Activated naive CD4-positive, alpha-beta T cell treated with anti-CD3 and anti-CD28 coated beads, Interleukin-2, amount 50 U/mL, for 72 hours (primary cell): ENCODE data around the gene STEAP1B. TPM values are rescaled to one million over a fixed set of nuclear protein-coding genes. Genes with fewer than 3 reads are reported as not detected.

ENCODE experiments used
- ATAC-seq, 2 donors: fragments of 150-1000 bp; cut with Tn5 transposase; 2 replicates each; pipeline ENCODE4 v1.10.0; 2021; ENCODE audit warnings: mild to moderate bottlenecking in 2 of 2, moderate library complexity in 2 of 2
- DNase-seq, 2 donors: peaks; one replicate each; pipeline ENCODE4 v3.0.0; 2021 to 2022; ENCODE audit warnings: low spot score in 2 of 2
- H3K27ac Mint-ChIP-seq, 2 donors: one replicate each; pipeline ENCODE4 v1.8.0; 2022; ENCODE audit warnings: mild to moderate bottlenecking in 2 of 2, mixed read lengths in 2 of 2
- H3K36me3 Mint-ChIP-seq, 2 donors: one replicate each; pipeline ENCODE4 v1.8.0; 2022; ENCODE audit warnings: mixed read lengths in 2 of 2
- H3K9me3 Mint-ChIP-seq, 2 donors: one replicate each; pipeline ENCODE4 v1.8.0; 2022; ENCODE audit warnings: mixed read lengths in 2 of 2
- total RNA-seq, 2 donors: library from RNA; stranded (reverse); gene quantifications; one replicate each; pipeline ENCODE4 v1.2.3, GENCODE V29; 2022

The STEAP1B gene
- total RNA-seq, 2 donors from 2014 or later: not detected

DNA sequence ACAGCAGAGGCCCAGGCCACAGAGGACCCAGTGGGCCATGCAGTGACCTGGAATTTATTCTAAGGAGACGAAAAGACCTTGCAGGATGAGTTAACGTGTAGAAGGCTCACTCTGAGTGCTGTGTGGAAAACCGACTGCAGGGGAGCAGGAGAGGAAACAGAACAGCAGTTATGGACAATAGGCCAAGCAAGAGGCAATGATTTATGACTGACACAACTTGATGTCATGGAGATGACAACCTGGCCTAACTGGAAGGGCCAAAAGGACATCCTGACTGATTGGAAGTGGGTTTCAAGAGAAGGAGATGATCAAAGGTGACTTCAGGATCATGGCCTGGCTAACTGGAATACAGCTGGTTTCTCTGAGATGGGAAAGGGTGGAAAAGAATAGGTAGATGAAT lies 72.9 kb downstream of the STEAP1B start:
- no peak for DNase-seq
- Mint-ChIP-seq H3K27ac (no peak overlapping the region), H3K9me3 (no peaks in the 10 kb centered on the region), H3K36me3 (no peaks in the 10 kb centered on the region)
- no peak for ATAC-seq

DNA sequence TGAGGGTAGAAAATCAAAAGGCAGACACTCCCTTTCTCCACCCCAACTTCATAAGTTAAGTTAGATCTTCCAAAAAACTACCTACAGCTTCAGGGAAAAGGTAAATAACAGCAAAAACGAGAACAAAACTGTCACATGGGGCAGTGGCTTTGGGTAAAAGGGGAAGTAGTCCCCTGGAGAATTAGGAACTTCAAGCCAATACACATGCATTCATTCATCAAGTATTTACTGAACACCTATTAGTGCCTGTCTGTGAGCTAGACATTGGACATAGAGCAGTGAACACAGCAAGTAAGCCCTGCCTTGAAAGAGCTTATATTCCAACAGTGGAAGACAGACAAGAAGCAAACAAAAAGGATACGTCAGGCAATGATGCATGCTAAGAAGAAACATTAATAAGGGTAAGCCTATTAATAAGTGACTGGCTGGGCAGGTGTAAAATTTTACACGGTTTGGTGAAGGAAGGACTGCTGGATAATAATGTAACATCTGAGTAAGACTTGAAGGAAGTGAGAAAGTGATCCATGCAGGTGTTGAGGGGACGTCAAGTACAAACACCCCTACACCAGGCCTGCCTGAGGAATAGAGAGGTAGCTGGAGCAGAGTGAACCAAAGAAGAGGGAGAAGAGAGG lies 73.4 kb downstream of the STEAP1B start:
- ATAC-seq (no peak), DNase-seq (no peak)
- Mint-ChIP-seq H3K9me3 (no peaks in the 10 kb centered on the region), H3K27ac (no peak overlapping the region), H3K36me3 (no peaks in the 10 kb centered on the region)

DNA sequence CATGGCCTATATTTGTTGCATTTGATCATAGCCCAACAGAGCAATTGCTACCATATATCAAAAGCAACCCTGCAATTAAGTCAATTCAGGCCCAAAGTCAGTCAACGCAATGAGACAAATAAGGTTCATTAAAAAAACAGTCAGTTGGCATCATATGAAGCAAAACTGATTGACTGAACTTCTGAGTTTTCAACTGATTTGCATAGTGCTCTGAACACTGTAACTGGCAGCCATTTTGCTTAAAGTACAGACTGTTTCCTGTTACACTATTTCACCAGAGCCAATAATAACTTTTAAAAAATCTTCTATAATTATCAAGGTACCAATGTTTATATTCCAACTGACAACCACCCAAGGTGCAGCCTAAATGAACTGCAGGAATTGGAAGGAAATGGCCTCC lies 74.6 kb downstream of the STEAP1B start:
- ATAC-seq (no peak), DNase-seq (no peak)
- no peaks in the 10 kb centered on the region for H3K9me3 Mint-ChIP-seq
- no peak overlapping the region for H3K27ac Mint-ChIP-seq
- H3K36me3 Mint-ChIP-seq: no peaks in the 10 kb centered on the region

DNA sequence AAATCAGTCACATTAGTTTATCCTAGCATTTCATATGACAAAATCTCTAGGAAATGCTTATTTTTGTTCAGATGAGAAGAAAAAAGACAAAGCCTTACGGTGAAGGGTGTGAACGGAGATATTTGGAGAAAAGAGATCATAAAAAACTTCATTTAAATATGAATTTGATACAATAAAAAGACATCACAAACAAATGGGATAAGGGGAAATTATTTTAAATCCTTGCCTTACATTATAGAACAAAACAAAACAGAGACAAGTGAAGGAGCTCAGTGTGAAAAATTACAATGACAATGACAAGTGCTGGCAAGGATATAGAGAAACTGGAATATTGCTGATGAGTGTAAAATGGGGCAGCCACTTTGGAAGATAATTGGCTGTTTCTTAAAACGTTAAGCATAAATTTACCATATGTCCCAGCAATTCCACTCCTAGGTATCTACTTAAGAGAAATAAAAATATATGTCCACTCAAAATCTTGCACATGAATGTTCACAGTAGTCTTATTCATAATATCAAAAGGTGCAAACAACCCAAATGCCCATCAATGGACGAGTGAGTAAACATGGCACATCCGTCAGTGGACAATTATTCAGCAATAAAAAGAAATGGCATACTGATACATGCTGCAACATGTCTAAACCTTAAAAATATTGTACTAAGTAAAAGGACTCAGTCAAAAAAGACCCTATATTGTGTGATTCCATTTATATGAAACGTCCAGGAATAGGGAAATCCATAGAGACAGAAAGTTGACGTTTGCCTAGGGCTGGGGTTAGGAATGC lies 77.0 kb downstream of the STEAP1B start:
- Mint-ChIP-seq H3K36me3 (no peaks in the 10 kb centered on the region), H3K27ac (no peak overlapping the region), H3K9me3 (no peaks in the 10 kb centered on the region)
- DNase-seq: no peak
- ATAC-seq: no peak

DNA sequence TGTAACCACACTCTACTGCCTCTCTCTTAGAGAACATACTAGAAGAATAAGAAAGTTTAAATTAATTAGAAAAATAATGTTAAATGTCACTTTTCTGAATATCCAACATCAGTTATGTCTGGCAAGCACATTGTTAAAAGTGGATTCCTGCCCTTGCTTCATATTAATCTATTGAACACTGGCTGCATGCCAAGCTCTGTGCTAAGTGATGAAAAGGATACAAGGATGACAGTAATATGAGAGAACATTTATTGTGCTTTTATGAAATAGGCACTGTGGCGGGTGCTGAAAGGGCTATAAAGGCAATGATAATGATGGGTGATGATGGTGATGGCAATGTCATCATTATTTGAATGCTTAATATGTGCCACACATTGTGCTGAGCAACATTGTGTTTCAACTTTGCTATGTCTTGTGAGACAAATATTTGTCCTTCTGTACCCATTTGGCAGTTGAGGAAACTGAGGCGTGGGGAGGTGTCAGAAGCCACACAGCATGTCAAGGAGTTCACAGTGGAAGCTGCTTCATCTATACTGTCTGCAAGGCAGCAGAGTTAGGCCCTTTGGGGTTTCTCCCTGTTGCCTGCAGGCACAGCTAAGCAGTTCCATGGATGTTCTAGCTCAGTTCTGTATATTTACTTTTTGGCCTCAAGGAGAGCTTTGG lies 78.9 kb downstream of the STEAP1B start:
- no peak overlapping the region for H3K27ac Mint-ChIP-seq
- ATAC-seq: no peak
- DNase-seq: no peak
- H3K36me3 Mint-ChIP-seq: no peaks in the 10 kb centered on the region
- no peaks in the 10 kb centered on the region for H3K9me3 Mint-ChIP-seq

DNA sequence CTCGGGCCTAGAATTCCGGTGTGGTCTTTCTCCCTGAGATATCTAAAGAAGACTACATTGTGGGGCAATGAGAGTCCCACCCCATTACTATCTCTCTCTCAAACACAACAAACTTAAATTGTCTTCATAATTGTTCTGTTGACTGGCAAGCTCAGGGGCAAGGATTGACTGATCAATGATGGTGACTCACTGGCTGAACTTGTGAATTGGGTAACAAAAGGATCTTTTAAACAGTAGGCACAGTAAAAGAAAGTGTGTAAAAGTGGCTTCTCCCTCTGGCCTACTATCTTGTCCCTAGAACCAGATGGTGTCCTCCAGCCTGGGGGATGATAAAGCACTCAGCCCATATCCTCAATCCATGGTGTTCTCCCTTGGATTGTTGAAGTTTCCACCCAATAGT lies 80.0 kb downstream of the STEAP1B start:
- DNase-seq (no peak), ATAC-seq (no peak)
- Mint-ChIP-seq H3K9me3 (no peaks in the 10 kb centered on the region), H3K27ac (no peak overlapping the region), H3K36me3 (no peaks in the 10 kb centered on the region)

DNA sequence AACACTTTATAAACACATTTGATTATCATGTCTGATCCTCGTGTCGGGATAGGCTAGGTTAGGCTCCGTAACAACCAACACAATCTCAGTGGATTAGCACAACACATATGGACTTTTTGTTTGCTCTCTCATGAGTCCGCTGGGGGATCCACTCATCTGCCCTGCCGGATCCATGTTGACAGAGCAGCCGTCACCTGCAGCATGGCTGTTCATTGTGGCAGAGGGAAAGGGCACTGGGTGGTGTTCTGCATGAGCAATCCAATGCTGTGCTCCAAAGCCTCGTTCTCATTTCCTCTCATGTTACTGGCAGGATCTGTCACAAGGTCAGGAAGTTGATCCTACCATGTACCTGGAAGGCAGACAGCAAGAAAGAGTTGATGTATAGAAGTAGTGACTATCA lies 80.5 kb downstream of the STEAP1B start:
- Mint-ChIP-seq H3K36me3 (no peaks in the 10 kb centered on the region), H3K27ac (peak overlapping the region in 1 of 2 donors; percentile 13), H3K9me3 (no peaks in the 10 kb centered on the region)
- ATAC-seq: no peak
- no peak for DNase-seq

DNA sequence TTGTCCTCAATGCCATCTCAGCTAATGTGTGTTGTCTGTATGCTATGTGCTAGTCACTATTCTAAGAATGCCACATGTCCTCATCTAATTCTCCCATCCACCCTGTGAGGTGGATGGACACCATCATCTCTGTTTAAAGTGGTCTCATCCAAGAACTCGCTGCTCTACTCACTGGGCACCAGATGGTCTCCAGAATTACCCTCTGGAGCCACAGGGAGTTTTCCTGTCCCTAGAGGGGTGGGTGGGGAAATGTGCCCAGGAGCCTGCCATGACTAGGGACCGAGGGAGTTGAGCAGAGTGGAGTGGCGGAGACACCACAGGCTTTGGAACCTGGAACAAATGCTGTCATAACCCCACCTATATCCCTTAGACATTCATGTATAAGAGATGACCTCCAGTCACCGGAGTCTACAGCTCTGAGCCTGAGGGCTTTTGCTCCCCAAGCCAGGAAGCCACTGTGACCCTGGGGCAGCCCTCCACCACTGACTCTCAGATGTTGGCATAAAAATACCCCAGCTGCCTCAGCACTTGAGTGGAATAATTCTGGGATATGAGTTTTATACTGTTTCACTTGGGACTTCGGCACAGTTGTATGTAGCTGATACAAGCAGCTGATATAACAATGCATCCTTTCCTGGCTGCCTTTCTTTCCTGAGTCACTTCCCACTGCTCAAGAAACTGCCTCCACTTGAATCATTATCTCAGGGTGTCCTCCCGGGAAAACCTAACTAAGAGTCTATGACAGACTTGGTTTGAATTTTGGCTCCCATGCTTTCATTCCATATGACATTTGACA lies 81.5 kb downstream of the STEAP1B start:
- Mint-ChIP-seq H3K9me3 (no peaks in the 10 kb centered on the region), H3K36me3 (no peaks in the 10 kb centered on the region), H3K27ac (no peak overlapping the region)
- DNase-seq (no peak), ATAC-seq (no peak)

DNA sequence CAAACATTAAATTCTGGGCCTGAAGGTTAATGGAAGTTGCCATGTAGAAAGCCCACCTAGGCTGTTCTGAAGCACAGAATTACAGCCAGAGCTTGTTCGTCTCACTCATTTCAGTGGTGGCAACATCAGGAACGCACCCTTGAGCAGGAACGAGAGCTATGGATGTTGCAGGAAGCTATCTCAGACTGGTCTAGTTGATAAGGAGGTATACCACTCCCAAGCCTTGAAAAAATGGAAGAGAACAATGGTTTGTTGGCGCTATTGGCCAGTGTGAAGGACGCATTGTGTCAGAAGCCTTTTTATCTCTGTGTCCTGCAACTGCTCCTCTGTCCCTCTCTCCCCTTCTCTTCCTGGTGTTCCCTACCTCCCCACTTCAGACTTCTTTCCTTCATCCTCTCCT lies 82.1 kb downstream of the STEAP1B start:
- no peaks in the 10 kb centered on the region for H3K9me3 Mint-ChIP-seq
- no peak overlapping the region for H3K27ac Mint-ChIP-seq
- no peak for DNase-seq
- H3K36me3 Mint-ChIP-seq: no peaks in the 10 kb centered on the region
- no peak for ATAC-seq

DNA sequence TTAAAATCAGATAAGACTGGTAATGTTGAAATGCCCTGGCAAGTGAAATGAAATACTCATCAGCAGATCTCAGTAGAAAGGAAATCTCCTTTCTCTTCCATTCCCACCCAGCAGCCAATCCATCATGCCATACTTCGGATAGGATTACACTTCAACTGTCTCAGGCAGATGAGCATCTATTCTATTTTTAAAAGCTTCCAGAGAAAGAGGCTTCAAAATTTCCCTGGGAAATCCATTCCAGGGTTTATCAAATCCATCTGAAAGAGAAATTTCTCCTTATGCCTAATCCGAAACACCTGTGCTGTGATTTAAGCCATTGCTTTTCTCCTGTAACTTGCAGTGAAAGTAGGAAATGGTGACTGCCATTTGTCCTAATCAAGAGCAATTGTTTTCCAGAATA lies 82.6 kb downstream of the STEAP1B start:
- Mint-ChIP-seq H3K27ac (no peak overlapping the region), H3K9me3 (no peaks in the 10 kb centered on the region), H3K36me3 (no peaks in the 10 kb centered on the region)
- DNase-seq (no peak), ATAC-seq (no peak)

DNA sequence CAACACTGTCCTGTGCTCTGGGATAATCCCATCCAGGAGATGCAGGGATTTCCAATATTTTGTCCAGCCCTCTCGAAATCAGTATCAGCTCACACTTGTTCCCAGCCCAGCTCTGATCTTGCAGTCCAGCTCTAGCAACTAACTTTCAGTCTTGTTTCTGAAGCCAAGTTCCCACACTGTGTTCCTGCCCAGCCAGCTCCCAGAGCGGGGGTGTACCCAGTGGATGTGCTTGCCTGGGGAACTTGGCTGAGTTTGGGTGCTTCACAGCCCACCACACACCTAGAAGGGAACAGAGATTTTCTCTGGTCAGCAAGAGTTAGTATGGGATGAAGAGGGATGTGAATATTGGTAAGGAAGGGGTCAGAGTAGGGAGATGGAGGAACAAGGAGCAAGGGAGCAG lies 85.6 kb downstream of the STEAP1B start:
- ATAC-seq: no peak
- no peaks in the 10 kb centered on the region for H3K36me3 Mint-ChIP-seq
- H3K27ac Mint-ChIP-seq: no peak overlapping the region
- H3K9me3 Mint-ChIP-seq: no peaks in the 10 kb centered on the region
- no peak for DNase-seq

DNA sequence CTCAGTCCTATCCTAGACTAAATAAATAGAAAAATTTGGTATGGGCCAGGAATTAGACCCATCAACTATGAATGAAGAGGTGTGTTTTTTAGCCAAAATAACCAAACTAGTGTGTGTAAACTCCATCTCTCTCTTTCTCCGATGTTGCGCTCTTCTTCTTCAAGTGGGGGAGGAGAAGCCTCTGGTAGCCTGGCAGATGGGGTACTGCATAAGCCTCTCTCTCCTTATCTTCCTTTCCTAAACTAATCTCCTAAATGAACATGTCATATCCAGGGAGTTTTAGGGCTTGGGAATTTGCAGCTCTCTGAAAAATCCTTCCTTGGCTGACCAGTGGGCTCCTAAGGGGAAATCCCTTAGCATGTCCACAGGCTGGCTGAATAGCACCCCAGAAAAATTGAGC lies 86.8 kb downstream of the STEAP1B start:
- Mint-ChIP-seq H3K27ac (no peak overlapping the region), H3K9me3 (no peaks in the 10 kb centered on the region), H3K36me3 (no peaks in the 10 kb centered on the region)
- ATAC-seq (no peak), DNase-seq (no peak)

DNA sequence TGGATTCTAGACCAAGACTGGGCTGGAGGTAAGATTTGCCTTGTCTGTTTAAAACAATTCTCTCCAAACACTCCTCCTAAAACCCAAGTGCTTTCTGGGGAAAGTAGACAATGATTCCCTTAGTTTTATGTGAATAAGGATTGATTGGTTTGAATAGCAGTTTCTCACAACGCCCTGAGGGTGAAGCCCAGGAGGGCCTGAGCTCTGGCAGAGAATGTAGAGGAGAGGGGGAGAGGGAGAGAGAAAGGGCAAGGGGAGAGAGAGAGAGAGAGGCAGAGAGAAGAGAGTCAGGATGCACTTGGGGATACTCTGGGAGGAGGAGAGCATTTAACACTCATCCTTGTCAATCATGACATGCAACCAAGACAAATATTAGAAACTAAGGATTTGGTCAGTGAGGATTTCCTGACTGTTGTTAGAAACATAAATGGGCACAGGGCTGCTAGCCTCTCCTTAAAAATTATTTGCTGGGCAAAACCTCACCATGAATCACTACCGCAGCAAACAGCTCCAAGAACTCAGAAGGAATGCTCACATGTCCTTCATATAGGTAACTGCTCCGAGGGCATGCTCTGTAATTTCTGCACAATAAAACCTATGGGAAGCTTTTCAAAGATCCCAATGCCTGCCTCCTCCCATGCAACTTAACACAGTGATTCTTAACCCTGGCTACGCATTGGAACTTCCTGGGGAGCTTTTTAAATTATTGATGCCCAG lies 87.9 kb downstream of the STEAP1B start:
- ATAC-seq: no peak
- peaks cover 0 to 2% of the 10 kb centered on the region in 2 donors for H3K9me3 Mint-ChIP-seq
- no peak overlapping the region for H3K27ac Mint-ChIP-seq
- no peak for DNase-seq
- no peaks in the 10 kb centered on the region for H3K36me3 Mint-ChIP-seq

DNA sequence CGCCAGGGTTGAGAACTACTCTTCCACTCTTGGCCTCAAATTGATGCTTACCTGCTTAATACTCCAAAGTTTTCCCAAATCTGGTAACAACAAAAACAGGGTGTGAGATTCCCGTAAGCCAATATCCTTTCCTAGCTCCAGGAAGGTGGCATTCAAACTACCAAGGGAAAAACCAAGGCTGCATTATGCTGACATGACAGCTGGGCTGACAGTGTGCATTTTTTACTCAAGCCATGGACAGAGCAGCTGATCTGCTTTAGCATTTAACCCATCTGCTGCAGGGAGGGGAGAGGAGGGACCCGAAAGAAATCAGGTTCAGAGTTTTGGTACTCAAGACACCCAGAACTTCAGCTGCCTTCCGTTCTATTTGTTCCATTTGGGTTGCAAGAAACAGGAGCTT lies 93.3 kb downstream of the STEAP1B start:
- ATAC-seq (no peak), DNase-seq (no peak)
- Mint-ChIP-seq H3K9me3 (peaks cover 0 to 4% of the 10 kb centered on the region in 2 donors), H3K36me3 (no peaks in the 10 kb centered on the region), H3K27ac (no peak overlapping the region)

DNA sequence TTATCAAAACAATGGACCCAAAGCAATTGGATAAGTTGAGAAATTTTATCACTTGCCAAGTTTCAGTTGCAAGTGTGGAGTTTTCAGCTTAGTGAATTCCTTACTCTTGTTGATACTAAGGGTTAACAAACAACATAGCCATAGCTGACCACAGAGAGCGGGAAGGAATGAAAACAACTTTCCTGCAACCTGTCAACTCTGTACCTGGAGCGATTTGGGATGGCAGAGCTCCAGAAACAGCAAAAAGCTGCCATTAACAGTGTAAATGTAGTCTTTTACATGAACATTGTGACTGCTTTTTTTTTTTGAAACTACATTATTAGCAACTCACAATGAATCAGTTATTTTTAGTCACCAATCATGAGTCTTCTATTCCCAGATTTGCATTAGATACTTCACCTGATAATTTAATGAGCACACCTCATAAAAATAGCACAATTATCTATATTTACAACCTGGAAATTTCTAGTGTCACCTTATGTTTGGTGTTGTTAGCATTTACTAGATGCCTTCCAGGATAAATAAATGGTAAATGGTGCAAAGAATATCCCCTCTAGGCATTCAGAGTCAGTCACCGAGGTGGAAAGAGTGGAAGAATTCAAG lies 95.5 kb downstream of the STEAP1B start:
- ATAC-seq (no peak), DNase-seq (no peak)
- Mint-ChIP-seq H3K9me3 (peaks cover 0 to 4% of the 10 kb centered on the region in 2 donors), H3K36me3 (no peaks in the 10 kb centered on the region), H3K27ac (no peak overlapping the region)

DNA sequence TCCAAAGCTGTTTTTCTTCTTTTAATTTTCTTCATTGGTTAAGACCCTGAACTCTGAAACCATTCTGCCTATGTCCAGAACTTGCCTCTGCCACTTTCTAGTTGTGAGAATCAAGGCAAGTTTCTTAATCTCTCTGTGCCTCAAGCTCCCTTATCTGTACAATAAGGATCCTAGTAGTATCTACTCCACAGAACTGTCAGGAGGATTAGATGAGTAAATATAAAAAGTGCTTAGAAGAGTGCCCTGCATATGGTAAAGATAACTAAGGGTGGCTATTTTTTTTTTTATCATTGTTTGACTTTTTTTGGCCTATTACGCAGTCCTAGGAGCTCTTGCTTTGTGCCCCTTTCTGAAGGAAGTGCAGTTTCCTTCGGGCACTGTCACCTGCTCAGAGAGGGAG lies 96.6 kb downstream of the STEAP1B start:
- ATAC-seq: no peak
- H3K27ac Mint-ChIP-seq: no peak overlapping the region
- peaks cover 0 to 4% of the 10 kb centered on the region in 2 donors for H3K9me3 Mint-ChIP-seq
- no peak for DNase-seq
- no peaks in the 10 kb centered on the region for H3K36me3 Mint-ChIP-seq
